ENCODE results near the gene ADAM21.
A peak's percentile ranks its signal among the peaks of the same experiment; 100 is the strongest.
"Not testable (repeated sequence)": the region's sequence is repeated elsewhere in the genome, so short reads cannot be mapped to it uniquely, and the experiment has no call there.

The ADAM21 gene
- 0 to 0.38 (median 0.07) reads per million in 9 experiments for total RNA-seq

GRCh38 chr14:70451874-70452273 is at the start of gene ADAM21:
ADAM21 (plus strand) TSS chr14:70452174; CDS start chr14:70457500, 5,326 bp downstream.
- Mint-ChIP-seq H3K4me3 (no peak within 1 kb of the TSS), H3K27ac (no peak within 1 kb of the TSS), H3K4me1 (ENCODE audit: low read depth in 2 of 2) (no peaks in the 10 kb centered on the region), H3K27me3 (peaks cover 0 to under 1% of the 10 kb centered on the region in 2 donors), H3K9me3 (no peaks in the 10 kb centered on the region), H3K36me3 (ENCODE audit: insufficient read depth) (no peaks in the 10 kb centered on the region)
- DNase-seq, result no peak
- no peak for ATAC-seq (replicated peaks)

GRCh38 chr14:70403335-70403734 is 48.6 kb upstream of the ADAM21 start:
- not testable (repeated sequence) for H3K27ac Mint-ChIP-seq; ATAC-seq (replicated peaks); DNase-seq; H3K27me3 Mint-ChIP-seq; H3K36me3 Mint-ChIP-seq (ENCODE audit: insufficient read depth); H3K4me3 Mint-ChIP-seq; H3K9me3 Mint-ChIP-seq
- H3K4me1 Mint-ChIP-seq (ENCODE audit: low read depth in 2 of 2), result peaks cover 13 to 25% of the 10 kb centered on the region in 2 donors

GRCh38 chr14:70406216-70406615 is 45.8 kb upstream of the ADAM21 start:
- H3K9me3 Mint-ChIP-seq; H3K4me3 Mint-ChIP-seq; H3K27me3 Mint-ChIP-seq; DNase-seq; H3K27ac Mint-ChIP-seq; ATAC-seq (replicated peaks); H3K36me3 Mint-ChIP-seq (ENCODE audit: insufficient read depth): not testable (repeated sequence)
- peaks cover 20 to 31% of the 10 kb centered on the region in 2 donors for H3K4me1 Mint-ChIP-seq (ENCODE audit: low read depth in 2 of 2)

GRCh38 chr14:70407621-70408020 is 44.4 kb upstream of the ADAM21 start:
- ATAC-seq (replicated peaks), result no peak

GRCh38 chr14:70415788-70416187 is 36.2 kb upstream of the ADAM21 start:
- peak overlapping the region; percentile 93 to 96 for H3K27ac Mint-ChIP-seq
- ATAC-seq (replicated peaks) (no peak), DNase-seq (no peak)
- no peaks in the 10 kb centered on the region for H3K36me3 Mint-ChIP-seq (ENCODE audit: insufficient read depth)
- peak overlapping the region; percentile 95 to 96 for H3K4me3 Mint-ChIP-seq
- no peaks in the 10 kb centered on the region for H3K9me3 Mint-ChIP-seq
- peaks cover 26 to 35% of the 10 kb centered on the region in 2 donors for H3K4me1 Mint-ChIP-seq (ENCODE audit: low read depth in 2 of 2)
- peaks cover 0 to 12% of the 10 kb centered on the region in 2 donors for H3K27me3 Mint-ChIP-seq

More at GRCh38 chr14:70407621-70408020, 44.4 kb upstream of the ADAM21 start:
- H3K4me3 Mint-ChIP-seq, result no peak overlapping the region
- H3K4me1 Mint-ChIP-seq (ENCODE audit: low read depth in 2 of 2), result peaks cover 22 to 36% of the 10 kb centered on the region in 2 donors
- H3K9me3 Mint-ChIP-seq, result no peaks in the 10 kb centered on the region
- DNase-seq, result no peak
- H3K27ac Mint-ChIP-seq, result no peak overlapping the region
- H3K36me3 Mint-ChIP-seq (ENCODE audit: insufficient read depth), result no peaks in the 10 kb centered on the region
- H3K27me3 Mint-ChIP-seq, result no peaks in the 10 kb centered on the region

GRCh38 chr14:70416338-70416724 is 35.6 kb upstream of the ADAM21 start:
- ATAC-seq (replicated peaks), result peak; percentile 26
- Mint-ChIP-seq H3K4me3 (peak overlapping the region; percentile 95 to 96), H3K9me3 (no peaks in the 10 kb centered on the region), H3K4me1 (ENCODE audit: low read depth in 2 of 2) (peaks cover 26 to 34% of the 10 kb centered on the region in 2 donors), H3K27me3 (peaks cover 0 to 13% of the 10 kb centered on the region in 2 donors), H3K27ac (peak overlapping the region; percentile 93 to 96), H3K36me3 (ENCODE audit: insufficient read depth) (no peaks in the 10 kb centered on the region)
- DNase-seq, result no peak

- Mint-ChIP-seq H3K4me3 (peak within 1 kb of the TSS; percentile 95 to 96), H3K4me1 (ENCODE audit: low read depth in 2 of 2) (peaks cover 21 to 29% of the 10 kb centered on the region in 2 donors), H3K27ac (peak within 1 kb of the TSS; percentile 93 to 96), H3K36me3 (ENCODE audit: insufficient read depth) (no peaks in the 10 kb centered on the region), H3K27me3 (peaks cover 3 to 18% of the 10 kb centered on the region in 2 donors), H3K9me3 (no peaks in the 10 kb centered on the region)
- peak; percentile 82 for ATAC-seq (replicated peaks)
- peak; percentile 14 to 35 (median 23) for DNase-seq
Observed at GRCh38 chr14:70416725-70417349, 35.1 kb upstream of the ADAM21 start, which contains the start of gene SYNJ2BP. SYNJ2BP (minus strand) TSS chr14:70417090; CDS start chr14:70416963, 127 bp downstream.

- ATAC-seq (replicated peaks); H3K9me3 Mint-ChIP-seq; H3K4me3 Mint-ChIP-seq; H3K36me3 Mint-ChIP-seq (ENCODE audit: insufficient read depth); H3K27ac Mint-ChIP-seq; DNase-seq: not testable (repeated sequence)
- Mint-ChIP-seq H3K27me3 (peaks cover 7 to 25% of the 10 kb centered on the region in 2 donors), H3K4me1 (ENCODE audit: low read depth in 2 of 2) (peaks cover 16 to 23% of the 10 kb centered on the region in 2 donors)
Observed at GRCh38 chr14:70419270-70419931, 32.6 kb upstream of the ADAM21 start.

- H3K9me3 Mint-ChIP-seq, result no peaks in the 10 kb centered on the region
- H3K4me3 Mint-ChIP-seq, result no peak overlapping the region
- no peaks in the 10 kb centered on the region for H3K36me3 Mint-ChIP-seq (ENCODE audit: insufficient read depth)
- ATAC-seq (replicated peaks) (no peak), DNase-seq (no peak)
- no peak overlapping the region for H3K27ac Mint-ChIP-seq
- peaks cover 0 to 3% of the 10 kb centered on the region in 2 donors for H3K4me1 Mint-ChIP-seq (ENCODE audit: low read depth in 2 of 2)
- peaks cover 7 to 25% of the 10 kb centered on the region in 2 donors for H3K27me3 Mint-ChIP-seq
Observed at GRCh38 chr14:70422538-70422937, 29.4 kb upstream of the ADAM21 start.

- Mint-ChIP-seq H3K27ac (no peak overlapping the region), H3K4me1 (ENCODE audit: low read depth in 2 of 2) (peaks cover 0 to 3% of the 10 kb centered on the region in 2 donors), H3K9me3 (no peaks in the 10 kb centered on the region), H3K36me3 (ENCODE audit: insufficient read depth) (no peaks in the 10 kb centered on the region), H3K4me3 (no peak overlapping the region), H3K27me3 (peaks cover 14 to 36% of the 10 kb centered on the region in 2 donors)
- DNase-seq, result no peak
- no peak for ATAC-seq (replicated peaks)
Observed at GRCh38 chr14:70425354-70425753, 26.6 kb upstream of the ADAM21 start.

GRCh38 chr14:70426555-70426954 is 25.4 kb upstream of the ADAM21 start:
- not testable (repeated sequence) for H3K36me3 Mint-ChIP-seq (ENCODE audit: insufficient read depth); DNase-seq; H3K4me3 Mint-ChIP-seq; ATAC-seq (replicated peaks); H3K4me1 Mint-ChIP-seq (ENCODE audit: low read depth in 2 of 2); H3K27ac Mint-ChIP-seq; H3K9me3 Mint-ChIP-seq
- peaks cover 24 to 45% of the 10 kb centered on the region in 2 donors for H3K27me3 Mint-ChIP-seq

GRCh38 chr14:70436867-70437266 is 15.1 kb upstream of the ADAM21 start:
- no peaks in the 10 kb centered on the region for H3K4me1 Mint-ChIP-seq (ENCODE audit: low read depth in 2 of 2)
- H3K27me3 Mint-ChIP-seq, result peaks cover 50 to 73% of the 10 kb centered on the region in 2 donors
- no peaks in the 10 kb centered on the region for H3K36me3 Mint-ChIP-seq (ENCODE audit: insufficient read depth)
- no peak for ATAC-seq (replicated peaks)
- H3K9me3 Mint-ChIP-seq, result peaks cover 14 to 27% of the 10 kb centered on the region in 2 donors
- no peak overlapping the region for H3K27ac Mint-ChIP-seq
- H3K4me3 Mint-ChIP-seq, result no peak overlapping the region
- DNase-seq, result no peak

GRCh38 chr14:70441641-70442040 is 10.3 kb upstream of the ADAM21 start:
- H3K4me1 Mint-ChIP-seq (ENCODE audit: low read depth in 2 of 2), result no peaks in the 10 kb centered on the region
- H3K36me3 Mint-ChIP-seq (ENCODE audit: insufficient read depth), result no peaks in the 10 kb centered on the region
- H3K9me3 Mint-ChIP-seq, result peaks cover 11 to 30% of the 10 kb centered on the region in 2 donors
- peaks cover 13 to 35% of the 10 kb centered on the region in 2 donors for H3K27me3 Mint-ChIP-seq
- DNase-seq (no peak), ATAC-seq (replicated peaks) (no peak)
- no peak overlapping the region for H3K27ac Mint-ChIP-seq
- no peak overlapping the region for H3K4me3 Mint-ChIP-seq

GRCh38 chr14:70442750-70443149 is 9.2 kb upstream of the ADAM21 start:
- ATAC-seq (replicated peaks), result no peak

More at GRCh38 chr14:70442750-70443149, 9.2 kb upstream of the ADAM21 start:
- no peak for DNase-seq
- Mint-ChIP-seq H3K4me3 (no peak overlapping the region), H3K27me3 (peaks cover 8 to 24% of the 10 kb centered on the region in 2 donors), H3K9me3 (peaks cover 8 to 19% of the 10 kb centered on the region in 2 donors), H3K27ac (no peak overlapping the region), H3K4me1 (ENCODE audit: low read depth in 2 of 2) (no peaks in the 10 kb centered on the region), H3K36me3 (ENCODE audit: insufficient read depth) (no peaks in the 10 kb centered on the region)

Data from effector memory CD8-positive, alpha-beta T cell (primary cell).